Measurements from ENCODE around the gene SPDEF. TPM values are rescaled to one million over a fixed set of nuclear protein-coding genes. Genes with fewer than 3 reads are reported as not detected.

Gene SPDEF
- polyA plus RNA-seq, 1 experiment: 0.04 TPM

DNA sequence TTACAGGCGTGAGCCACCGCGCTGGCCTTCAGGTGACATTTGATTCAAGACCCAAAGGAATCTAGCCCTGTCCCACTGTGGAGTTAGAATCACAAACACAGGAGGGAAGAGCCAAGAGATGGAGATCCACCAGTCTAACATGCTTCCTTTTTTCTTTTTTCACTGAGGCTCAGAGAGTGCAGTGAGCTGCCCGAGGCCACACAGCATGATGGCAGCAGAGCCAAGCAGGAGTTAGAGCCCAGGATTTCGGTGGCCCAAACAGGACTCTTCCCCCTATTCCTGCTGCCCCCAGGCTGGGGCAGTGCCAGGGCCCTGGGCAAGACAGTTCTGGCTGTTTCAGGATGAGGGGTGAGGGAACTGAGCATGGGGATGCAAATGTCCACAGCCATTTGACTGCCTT lies 8.1 kb upstream of the SPDEF start:
- H3K27me3 ChIP-seq (ENCODE audit: control insufficient read depth, insufficient read depth, low read length): peaks cover 8% of the 10 kb centered on the region
- H3K27ac ChIP-seq (ENCODE audit: low read depth, low read length): no peak overlapping the region
- TF ChIP-seq, protein P1, sequence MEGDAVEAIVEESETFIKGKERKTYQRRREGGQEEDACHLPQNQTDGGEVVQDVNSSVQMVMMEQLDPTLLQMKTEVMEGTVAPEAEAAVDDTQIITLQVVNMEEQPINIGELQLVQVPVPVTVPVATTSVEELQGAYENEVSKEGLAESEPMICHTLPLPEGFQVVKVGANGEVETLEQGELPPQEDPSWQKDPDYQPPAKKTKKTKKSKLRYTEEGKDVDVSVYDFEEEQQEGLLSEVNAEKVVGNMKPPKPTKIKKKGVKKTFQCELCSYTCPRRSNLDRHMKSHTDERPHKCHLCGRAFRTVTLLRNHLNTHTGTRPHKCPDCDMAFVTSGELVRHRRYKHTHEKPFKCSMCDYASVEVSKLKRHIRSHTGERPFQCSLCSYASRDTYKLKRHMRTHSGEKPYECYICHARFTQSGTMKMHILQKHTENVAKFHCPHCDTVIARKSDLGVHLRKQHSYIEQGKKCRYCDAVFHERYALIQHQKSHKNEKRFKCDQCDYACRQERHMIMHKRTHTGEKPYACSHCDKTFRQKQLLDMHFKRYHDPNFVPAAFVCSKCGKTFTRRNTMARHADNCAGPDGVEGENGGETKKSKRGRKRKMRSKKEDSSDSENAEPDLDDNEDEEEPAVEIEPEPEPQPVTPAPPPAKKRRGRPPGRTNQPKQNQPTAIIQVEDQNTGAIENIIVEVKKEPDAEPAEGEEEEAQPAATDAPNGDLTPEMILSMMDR (IDR thresholded peaks at IDR 0.05; ENCODE audit: low read depth, low read length): no peak
- no peak overlapping the region for H3K4me3 ChIP-seq (ENCODE audit: low read depth, low read length)
- POLR2A ChIA-PET: no interaction called here
- H3K9me3 ChIP-seq (ENCODE audit: control insufficient read depth, insufficient read depth, low read length): no peaks in the 10 kb centered on the region
- no peak for DNase-seq (ENCODE audit: low read depth, low spot score)
- CTCF ChIA-PET: interaction anchor here (1.2 kb wide), 1 partner anchor 369 kb away, joined by 3 read pairs; no protein-coding TSS in a partner anchor

DNA sequence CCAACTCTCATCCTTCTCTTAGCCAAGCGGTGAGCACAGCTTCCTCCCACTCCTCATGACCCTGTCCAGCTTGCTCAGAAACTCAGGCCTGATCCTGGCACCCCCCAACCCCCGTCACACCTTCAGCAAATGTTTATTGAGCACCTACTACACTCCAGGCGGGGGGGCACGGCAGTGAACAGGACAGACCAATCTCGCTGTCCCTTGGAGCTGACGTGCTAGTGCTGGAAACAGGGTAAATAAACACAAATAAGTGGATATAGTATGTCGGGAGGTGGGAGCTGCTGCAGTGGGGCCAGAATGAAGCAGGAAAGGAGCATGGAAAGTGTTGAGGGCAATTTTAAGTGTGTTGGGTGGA lies 7.4 kb upstream of the SPDEF start:
- TF ChIP-seq, protein P1 (IDR thresholded peaks at IDR 0.05; ENCODE audit: low read depth, low read length): no peak
- CTCF ChIA-PET: no interaction called here
- no peak overlapping the region for H3K4me3 ChIP-seq (ENCODE audit: low read depth, low read length)
- H3K27ac ChIP-seq (ENCODE audit: low read depth, low read length): no peak overlapping the region
- DNase-seq (ENCODE audit: low read depth, low spot score): no peak
- H3K27me3 ChIP-seq (ENCODE audit: control insufficient read depth, insufficient read depth, low read length): peaks cover 5% of the 10 kb centered on the region
- POLR2A ChIA-PET: no interaction called here
- H3K9me3 ChIP-seq (ENCODE audit: control insufficient read depth, insufficient read depth, low read length): peaks cover 4% of the 10 kb centered on the region; the same call in 1 of the 2 replicates

DNA sequence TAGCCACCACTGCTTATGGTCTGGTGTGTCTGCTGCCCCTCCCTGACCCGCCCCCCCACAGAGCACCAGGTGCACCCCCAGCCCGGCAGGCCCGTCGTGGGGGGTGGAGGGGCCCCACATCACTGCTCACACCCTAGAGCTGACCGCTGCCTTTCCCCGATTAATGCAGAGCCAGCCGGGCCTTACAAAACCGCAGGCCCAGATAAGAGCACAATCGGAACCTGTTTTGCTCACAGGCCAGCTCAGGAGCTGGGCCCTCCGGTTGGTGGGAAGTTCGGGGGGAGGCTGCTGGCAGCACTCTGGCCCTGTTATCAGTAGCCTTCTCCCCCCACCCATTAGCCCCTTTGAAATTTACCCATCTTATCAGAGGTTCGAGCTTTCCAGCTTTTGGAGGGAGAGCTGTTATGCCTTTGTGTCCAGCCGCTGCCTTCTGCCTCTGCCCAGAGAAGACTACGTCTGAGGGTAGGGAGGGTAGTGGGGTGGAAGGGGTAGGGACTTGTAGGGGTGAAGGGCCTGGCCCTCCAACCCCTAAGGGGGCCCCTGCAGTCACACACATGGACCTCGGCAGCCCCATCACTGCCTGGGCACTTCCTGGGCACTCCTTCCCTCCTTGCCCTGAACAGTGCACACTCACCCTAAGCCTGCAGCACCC lies 6.9 kb upstream of the SPDEF start:
- Histone ChIP-seq H3K27ac (ENCODE audit: low read depth, low read length) (no peak overlapping the region), H3K9me3 (ENCODE audit: control insufficient read depth, insufficient read depth, low read length) (peaks cover 9% of the 10 kb centered on the region; the same call in 1 of the 2 replicates), H3K4me3 (ENCODE audit: low read depth, low read length) (no peak overlapping the region), H3K27me3 (ENCODE audit: control insufficient read depth, insufficient read depth, low read length) (peaks cover 5% of the 10 kb centered on the region)
- TF ChIP-seq, protein P1 (IDR thresholded peaks at IDR 0.05; ENCODE audit: low read depth, low read length): no peak
- no peak for DNase-seq (ENCODE audit: low read depth, low spot score)
- CTCF ChIA-PET: no interaction called here
- POLR2A ChIA-PET: no interaction called here

DNA sequence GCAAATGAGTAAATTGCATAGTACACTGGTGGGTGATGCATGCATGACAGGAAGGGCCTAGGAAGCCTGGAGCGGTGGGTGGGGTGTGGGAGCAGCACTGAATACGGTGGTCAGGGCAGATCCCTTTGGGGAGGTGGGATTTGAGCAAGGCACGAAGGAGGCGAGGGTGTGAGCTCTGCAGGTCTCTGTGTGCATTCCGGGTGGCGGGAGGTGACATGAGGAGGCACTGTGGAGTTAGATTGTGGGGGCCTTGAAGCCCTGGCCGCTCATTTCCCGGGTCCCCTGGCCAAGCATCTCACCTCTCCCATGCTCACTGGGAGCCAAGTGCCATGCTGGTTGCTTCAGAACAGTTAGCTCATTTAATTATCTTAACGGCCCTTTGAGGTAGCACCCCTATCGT lies 6.2 kb upstream of the SPDEF start:
- ChIA-PET CTCF (no interaction called here), POLR2A (no interaction called here)
- peaks cover 10% of the 10 kb centered on the region; the same call in 1 of the 2 replicates for H3K9me3 ChIP-seq (ENCODE audit: control insufficient read depth, insufficient read depth, low read length)
- H3K27me3 ChIP-seq (ENCODE audit: control insufficient read depth, insufficient read depth, low read length): peaks cover 6% of the 10 kb centered on the region
- TF ChIP-seq, protein P1 (IDR thresholded peaks at IDR 0.05; ENCODE audit: low read depth, low read length): no peak
- DNase-seq (ENCODE audit: low read depth, low spot score): no peak
- no peak overlapping the region for H3K4me3 ChIP-seq (ENCODE audit: low read depth, low read length)
- no peak overlapping the region for H3K27ac ChIP-seq (ENCODE audit: low read depth, low read length)

DNA sequence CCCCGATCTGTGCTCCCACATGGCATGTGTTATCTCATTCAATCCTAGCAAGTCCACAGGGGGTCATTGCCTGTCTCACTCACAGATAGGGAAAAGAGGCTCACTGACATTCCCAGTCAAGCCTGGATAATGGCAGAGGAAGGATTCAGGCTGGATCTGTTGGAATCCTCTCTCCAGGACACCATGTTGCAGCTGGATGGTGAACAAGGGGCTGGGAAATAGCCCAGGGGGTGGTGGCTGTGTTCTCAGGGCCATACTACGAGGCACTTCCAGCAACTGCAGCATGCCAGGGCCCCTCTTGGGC lies 5.0 kb upstream of the SPDEF start:
- DNase-seq (ENCODE audit: low read depth, low spot score): no peak
- Histone ChIP-seq H3K4me3 (ENCODE audit: low read depth, low read length) (no peak overlapping the region), H3K27ac (ENCODE audit: low read depth, low read length) (no peak overlapping the region), H3K9me3 (ENCODE audit: control insufficient read depth, insufficient read depth, low read length) (peaks cover 10% of the 10 kb centered on the region; the same call in 1 of the 2 replicates), H3K27me3 (ENCODE audit: control insufficient read depth, insufficient read depth, low read length) (peaks cover 8% of the 10 kb centered on the region)
- CTCF ChIA-PET: no interaction called here
- POLR2A ChIA-PET: interaction anchor here (1.6 kb wide), 1 partner anchor 12 kb away, joined by 3 read pairs; no protein-coding TSS in a partner anchor
- TF ChIP-seq, protein P1 (IDR thresholded peaks at IDR 0.05; ENCODE audit: low read depth, low read length): no peak

All from AG04450 (cell line).